Measurements from ENCODE around the gene ARHGEF10L. TPM values are rescaled to one million over a fixed set of nuclear protein-coding genes. Genes with fewer than 3 reads are reported as not detected.
"Not testable (repeated sequence)": the region's sequence is repeated elsewhere in the genome, so short reads cannot be mapped to it uniquely, and the experiment has no call there.

ARHGEF10L gene
- total RNA-seq, 1 donor from 2014 or later: 16.7 TPM

DNA sequence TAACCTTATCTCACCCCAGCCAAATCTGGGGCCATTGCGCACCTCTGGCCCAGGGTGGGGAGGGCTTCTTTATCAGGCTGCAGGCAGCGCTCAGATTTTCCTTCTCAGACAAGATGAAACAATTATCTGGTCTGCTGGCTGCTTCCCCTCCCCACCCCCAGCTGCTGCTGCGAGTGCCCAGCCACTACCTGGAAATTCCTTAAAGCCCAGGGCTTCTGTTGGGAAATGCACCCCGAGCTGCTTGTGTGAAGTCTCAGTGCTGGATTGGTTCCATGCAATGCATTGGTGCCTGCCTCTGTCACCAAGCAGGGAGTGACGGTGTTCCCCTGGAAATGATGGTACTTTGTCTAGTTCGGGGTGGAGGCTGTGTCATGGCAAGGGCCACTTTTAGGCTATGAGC lies 197.1 kb downstream of the ARHGEF10L start:
- H3K27me3 ChIP-seq (ENCODE audit: control insufficient read depth in 3 of 3, insufficient read depth in 3 of 3, low read length in 3 of 3): peaks cover 14 to 43% (median 37%) of the 10 kb centered on the region in 3 donors
- no peaks in the 10 kb centered on the region for H3K36me3 ChIP-seq (ENCODE audit: control insufficient read depth in 3 of 3, insufficient read depth in 3 of 3, low read length in 3 of 3)
- H3K9me3 ChIP-seq (ENCODE audit: control insufficient read depth in 3 of 3, low read length in 3 of 3): no peaks in the 10 kb centered on the region
- H3K27ac ChIP-seq (ENCODE audit: low read depth, low read length): no peak overlapping the region
- H3K9ac ChIP-seq (ENCODE audit: low read depth in 1 of 3, low read length in 3 of 3): no peak overlapping the region
- H3K4me1 ChIP-seq (ENCODE audit: control insufficient read depth in 3 of 3, insufficient read depth in 3 of 3, low read length in 3 of 3): no peaks in the 10 kb centered on the region
- H3K4me3 ChIP-seq (ENCODE audit: low read length in 3 of 3): no peak overlapping the region

DNA sequence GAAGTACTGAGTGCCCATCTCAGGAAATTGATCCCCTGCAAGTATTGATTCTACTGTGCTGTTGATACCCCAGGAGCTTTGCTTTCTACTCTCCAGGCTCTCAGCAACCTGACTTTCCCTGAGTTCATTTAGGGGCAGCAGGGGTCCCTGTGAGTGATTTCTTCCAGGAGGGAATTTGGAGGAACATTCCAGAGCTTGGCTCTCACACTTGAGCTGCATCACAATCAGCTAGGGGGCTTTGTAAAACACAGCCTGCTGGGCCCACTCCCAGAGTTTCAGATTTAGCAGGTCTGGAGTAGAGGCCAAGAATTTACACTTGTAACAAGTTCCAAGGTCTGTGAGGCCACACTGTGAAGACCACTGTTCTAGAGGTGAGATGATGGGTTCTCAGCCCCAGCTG lies 199.6 kb downstream of the ARHGEF10L start:
- Histone ChIP-seq H3K9ac (ENCODE audit: low read depth in 1 of 3, low read length in 3 of 3) (no peak overlapping the region), H3K4me1 (ENCODE audit: control insufficient read depth in 3 of 3, insufficient read depth in 3 of 3, low read length in 3 of 3) (peaks cover 0 to 2% (median 2%) of the 10 kb centered on the region in 3 donors), H3K36me3 (ENCODE audit: control insufficient read depth in 3 of 3, insufficient read depth in 3 of 3, low read length in 3 of 3) (no peaks in the 10 kb centered on the region), H3K4me3 (ENCODE audit: low read length in 3 of 3) (no peak overlapping the region), H3K27me3 (ENCODE audit: control insufficient read depth in 3 of 3, insufficient read depth in 3 of 3, low read length in 3 of 3) (peaks cover 21 to 46% (median 45%) of the 10 kb centered on the region in 3 donors), H3K9me3 (ENCODE audit: control insufficient read depth in 3 of 3, low read length in 3 of 3) (no peaks in the 10 kb centered on the region), H3K27ac (ENCODE audit: low read depth, low read length) (no peak overlapping the region)

GRCh38 chr1:17741052-17741451 lies 201.6 kb downstream of the ARHGEF10L start:
- no peak overlapping the region for H3K9ac ChIP-seq (ENCODE audit: low read depth in 1 of 3, low read length in 3 of 3)
- H3K9me3 ChIP-seq (ENCODE audit: control insufficient read depth in 3 of 3, low read length in 3 of 3): no peaks in the 10 kb centered on the region
- no peak overlapping the region for H3K27ac ChIP-seq (ENCODE audit: low read depth, low read length)
- no peaks in the 10 kb centered on the region for H3K36me3 ChIP-seq (ENCODE audit: control insufficient read depth in 3 of 3, insufficient read depth in 3 of 3, low read length in 3 of 3)
- H3K27me3 ChIP-seq (ENCODE audit: control insufficient read depth in 3 of 3, insufficient read depth in 3 of 3, low read length in 3 of 3): peaks cover 26 to 55% (median 37%) of the 10 kb centered on the region in 3 donors
- peaks cover 0 to 2% (median 2%) of the 10 kb centered on the region in 3 donors for H3K4me1 ChIP-seq (ENCODE audit: control insufficient read depth in 3 of 3, insufficient read depth in 3 of 3, low read length in 3 of 3)
- H3K4me3 ChIP-seq (ENCODE audit: low read length in 3 of 3): no peak overlapping the region

DNA sequence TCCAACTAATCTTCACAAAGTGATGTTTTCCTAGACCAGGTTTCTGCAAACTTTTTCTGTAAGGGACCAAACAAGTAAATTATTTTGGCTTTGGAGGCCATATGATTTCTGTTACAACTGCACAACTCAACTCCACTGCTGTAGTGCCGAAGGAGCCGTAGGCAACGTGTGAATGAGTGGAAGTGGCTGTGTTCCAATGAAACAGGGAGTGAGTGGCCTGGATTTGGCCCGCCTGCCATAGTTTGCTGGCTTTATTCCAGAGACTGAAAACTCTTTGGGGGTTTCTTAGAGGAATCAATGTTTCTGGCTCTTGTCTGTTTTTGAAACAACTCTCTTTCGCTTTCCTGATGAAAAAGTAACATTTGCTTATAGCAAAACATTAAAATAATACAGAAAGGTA lies 203.1 kb downstream of the ARHGEF10L start:
- Histone ChIP-seq H3K36me3 (ENCODE audit: control insufficient read depth in 3 of 3, insufficient read depth in 3 of 3, low read length in 3 of 3) (no peaks in the 10 kb centered on the region), H3K4me3 (ENCODE audit: low read length in 3 of 3) (no peak overlapping the region), H3K9ac (ENCODE audit: low read depth in 1 of 3, low read length in 3 of 3) (no peak overlapping the region), H3K27ac (ENCODE audit: low read depth, low read length) (no peak overlapping the region), H3K4me1 (ENCODE audit: control insufficient read depth in 3 of 3, insufficient read depth in 3 of 3, low read length in 3 of 3) (peaks cover 0 to 2% (median 2%) of the 10 kb centered on the region in 3 donors), H3K9me3 (ENCODE audit: control insufficient read depth in 3 of 3, low read length in 3 of 3) (no peaks in the 10 kb centered on the region), H3K27me3 (ENCODE audit: control insufficient read depth in 3 of 3, insufficient read depth in 3 of 3, low read length in 3 of 3) (peaks cover 23 to 44% (median 30%) of the 10 kb centered on the region in 3 donors)

GRCh38 chr1:17743008-17743647 lies 203.6 kb downstream of the ARHGEF10L start:
- no peak overlapping the region for H3K9ac ChIP-seq (ENCODE audit: low read depth in 1 of 3, low read length in 3 of 3)
- H3K4me1 ChIP-seq (ENCODE audit: control insufficient read depth in 3 of 3, insufficient read depth in 3 of 3, low read length in 3 of 3): peaks cover 0 to 2% (median 2%) of the 10 kb centered on the region in 3 donors
- peaks cover 23 to 48% (median 33%) of the 10 kb centered on the region in 3 donors for H3K27me3 ChIP-seq (ENCODE audit: control insufficient read depth in 3 of 3, insufficient read depth in 3 of 3, low read length in 3 of 3)
- no peak overlapping the region for H3K4me3 ChIP-seq (ENCODE audit: low read length in 3 of 3)
- no peaks in the 10 kb centered on the region for H3K36me3 ChIP-seq (ENCODE audit: control insufficient read depth in 3 of 3, insufficient read depth in 3 of 3, low read length in 3 of 3)
- no peaks in the 10 kb centered on the region for H3K9me3 ChIP-seq (ENCODE audit: control insufficient read depth in 3 of 3, low read length in 3 of 3)
- no peak overlapping the region for H3K27ac ChIP-seq (ENCODE audit: low read depth, low read length)

DNA sequence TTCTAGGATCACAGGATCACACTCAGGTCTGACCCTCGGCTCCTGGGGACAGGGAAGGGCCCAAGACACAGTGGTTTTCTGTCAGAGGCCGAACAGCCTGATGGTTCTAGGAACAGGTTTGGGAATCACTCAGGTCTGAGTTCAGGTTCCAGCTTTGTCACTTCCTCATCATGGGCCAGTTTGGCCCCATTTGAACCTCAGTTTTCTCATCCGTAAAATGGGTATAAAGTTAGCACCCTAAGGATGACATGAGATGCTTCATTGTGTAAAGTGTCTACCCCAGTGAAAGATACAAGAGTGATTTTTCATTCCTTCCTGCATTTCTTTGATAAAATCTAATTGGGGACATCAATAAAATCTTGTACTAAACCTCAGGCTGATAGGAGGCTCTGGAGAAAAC lies 204.4 kb downstream of the ARHGEF10L start:
- H3K27ac ChIP-seq (ENCODE audit: low read depth, low read length): no peak overlapping the region
- H3K4me1 ChIP-seq (ENCODE audit: control insufficient read depth in 3 of 3, insufficient read depth in 3 of 3, low read length in 3 of 3): peaks cover 0 to 2% (median 2%) of the 10 kb centered on the region in 3 donors
- no peaks in the 10 kb centered on the region for H3K9me3 ChIP-seq (ENCODE audit: control insufficient read depth in 3 of 3, low read length in 3 of 3)
- H3K9ac ChIP-seq (ENCODE audit: low read depth in 1 of 3, low read length in 3 of 3): no peak overlapping the region
- peaks cover 23 to 49% (median 33%) of the 10 kb centered on the region in 3 donors for H3K27me3 ChIP-seq (ENCODE audit: control insufficient read depth in 3 of 3, insufficient read depth in 3 of 3, low read length in 3 of 3)
- no peak overlapping the region for H3K4me3 ChIP-seq (ENCODE audit: low read length in 3 of 3)
- H3K36me3 ChIP-seq (ENCODE audit: control insufficient read depth in 3 of 3, insufficient read depth in 3 of 3, low read length in 3 of 3): no peaks in the 10 kb centered on the region

DNA sequence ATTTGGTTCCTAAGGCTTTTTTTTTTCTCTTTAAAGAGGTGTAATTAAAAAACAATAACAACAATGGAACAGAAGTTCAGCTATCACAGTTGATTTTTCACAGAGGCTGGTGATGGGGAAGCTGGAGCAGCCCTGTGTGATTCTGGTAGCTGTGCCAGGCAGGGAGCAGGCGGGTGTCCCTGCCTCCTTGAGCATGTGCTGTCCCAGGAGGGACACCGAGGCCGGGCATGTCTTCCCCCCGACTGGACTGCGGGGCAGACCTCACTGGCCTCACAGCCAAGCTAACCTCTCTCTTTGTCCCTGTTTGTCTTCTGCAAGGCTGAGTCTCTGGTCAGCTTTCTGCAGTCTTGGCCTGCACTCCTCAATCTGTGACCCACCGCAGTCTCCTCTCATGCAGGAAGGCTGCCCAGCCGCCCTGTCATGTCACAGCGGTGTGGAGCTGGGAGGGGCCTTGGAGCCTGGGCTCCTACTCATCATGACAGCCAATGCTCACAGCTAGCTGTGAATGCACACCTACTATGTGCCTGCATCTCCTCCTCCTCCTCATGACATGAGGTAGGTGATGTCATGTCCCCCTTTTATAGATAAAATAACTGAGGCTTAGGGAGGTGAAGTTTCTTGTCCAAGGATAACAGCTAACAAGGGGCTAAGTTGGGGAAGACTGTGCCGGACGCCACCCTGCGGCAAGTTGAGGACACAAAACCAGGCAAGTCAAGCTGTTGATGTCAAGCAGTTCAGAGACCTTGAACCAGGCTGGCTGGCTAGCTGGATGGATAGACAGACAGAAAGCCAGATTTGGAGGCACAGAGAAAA lies 205.4 kb downstream of the ARHGEF10L start:
- Histone ChIP-seq H3K9me3 (ENCODE audit: control insufficient read depth in 3 of 3, low read length in 3 of 3) (no peaks in the 10 kb centered on the region), H3K27ac (ENCODE audit: low read depth, low read length) (no peak overlapping the region), H3K27me3 (ENCODE audit: control insufficient read depth in 3 of 3, insufficient read depth in 3 of 3, low read length in 3 of 3) (peaks cover 23 to 42% (median 30%) of the 10 kb centered on the region in 3 donors), H3K9ac (ENCODE audit: low read depth in 1 of 3, low read length in 3 of 3) (no peak overlapping the region), H3K4me1 (ENCODE audit: control insufficient read depth in 3 of 3, insufficient read depth in 3 of 3, low read length in 3 of 3) (peaks cover 0 to 2% (median 2%) of the 10 kb centered on the region in 3 donors), H3K4me3 (ENCODE audit: low read length in 3 of 3) (no peak overlapping the region), H3K36me3 (ENCODE audit: control insufficient read depth in 3 of 3, insufficient read depth in 3 of 3, low read length in 3 of 3) (no peaks in the 10 kb centered on the region)

DNA sequence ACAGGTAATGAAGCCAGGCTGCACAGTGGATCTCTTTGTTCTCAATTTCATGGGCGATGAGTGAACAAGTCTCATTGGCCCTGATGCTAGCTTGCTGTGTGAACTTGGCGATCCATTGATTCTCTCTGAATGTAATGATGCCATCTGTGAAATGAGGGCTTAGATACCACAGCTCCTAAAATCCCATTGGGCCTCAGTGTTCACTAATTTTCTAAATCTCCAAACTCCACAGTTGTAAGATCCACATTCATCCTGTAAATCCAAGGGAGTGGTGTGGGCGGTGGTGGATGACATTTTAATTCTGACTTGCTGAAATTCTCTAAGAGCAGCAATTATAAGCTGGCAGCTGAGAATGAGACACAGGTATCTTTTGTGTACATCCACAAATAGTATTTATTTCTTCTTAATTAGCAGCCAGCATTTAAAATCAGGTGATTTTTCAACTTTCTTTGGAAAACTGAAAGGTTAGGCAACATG lies 206.0 kb downstream of the ARHGEF10L start:
- H3K27me3 ChIP-seq (ENCODE audit: control insufficient read depth in 3 of 3, insufficient read depth in 3 of 3, low read length in 3 of 3): peaks cover 23 to 42% (median 26%) of the 10 kb centered on the region in 3 donors
- H3K27ac ChIP-seq (ENCODE audit: low read depth, low read length): no peak overlapping the region
- H3K9me3 ChIP-seq (ENCODE audit: control insufficient read depth in 3 of 3, low read length in 3 of 3): no peaks in the 10 kb centered on the region
- no peak overlapping the region for H3K9ac ChIP-seq (ENCODE audit: low read depth in 1 of 3, low read length in 3 of 3)
- H3K4me1 ChIP-seq (ENCODE audit: control insufficient read depth in 3 of 3, insufficient read depth in 3 of 3, low read length in 3 of 3): peaks cover 0 to 2% (median 2%) of the 10 kb centered on the region in 3 donors
- H3K36me3 ChIP-seq (ENCODE audit: control insufficient read depth in 3 of 3, insufficient read depth in 3 of 3, low read length in 3 of 3): no peaks in the 10 kb centered on the region
- H3K4me3 ChIP-seq (ENCODE audit: low read length in 3 of 3): no peak overlapping the region

GRCh38 chr1:17746281-17746680 lies 206.8 kb downstream of the ARHGEF10L start:
- H3K9ac ChIP-seq (ENCODE audit: low read depth in 1 of 3, low read length in 3 of 3); H3K27ac ChIP-seq (ENCODE audit: low read depth, low read length); H3K9me3 ChIP-seq (ENCODE audit: control insufficient read depth in 3 of 3, low read length in 3 of 3); H3K4me1 ChIP-seq (ENCODE audit: control insufficient read depth in 3 of 3, insufficient read depth in 3 of 3, low read length in 3 of 3); H3K36me3 ChIP-seq (ENCODE audit: control insufficient read depth in 3 of 3, insufficient read depth in 3 of 3, low read length in 3 of 3); H3K4me3 ChIP-seq (ENCODE audit: low read length in 3 of 3): not testable (repeated sequence)
- peaks cover 15 to 35% (median 19%) of the 10 kb centered on the region in 3 donors for H3K27me3 ChIP-seq (ENCODE audit: control insufficient read depth in 3 of 3, insufficient read depth in 3 of 3, low read length in 3 of 3)

GRCh38 chr1:17746920-17747319 lies 207.4 kb downstream of the ARHGEF10L start:
- no peaks in the 10 kb centered on the region for H3K36me3 ChIP-seq (ENCODE audit: control insufficient read depth in 3 of 3, insufficient read depth in 3 of 3, low read length in 3 of 3)
- no peak overlapping the region for H3K9ac ChIP-seq (ENCODE audit: low read depth in 1 of 3, low read length in 3 of 3)
- peaks cover 10 to 29% (median 14%) of the 10 kb centered on the region in 3 donors for H3K27me3 ChIP-seq (ENCODE audit: control insufficient read depth in 3 of 3, insufficient read depth in 3 of 3, low read length in 3 of 3)
- no peak overlapping the region for H3K27ac ChIP-seq (ENCODE audit: low read depth, low read length)
- H3K9me3 ChIP-seq (ENCODE audit: control insufficient read depth in 3 of 3, low read length in 3 of 3): no peaks in the 10 kb centered on the region
- peaks cover 0 to 2% (median 2%) of the 10 kb centered on the region in 3 donors for H3K4me1 ChIP-seq (ENCODE audit: control insufficient read depth in 3 of 3, insufficient read depth in 3 of 3, low read length in 3 of 3)
- no peak overlapping the region for H3K4me3 ChIP-seq (ENCODE audit: low read length in 3 of 3)
